NCI-H69 (cell line): ENCODE results near the gene DNASE1.
"Not testable (repeated sequence)": the region's sequence is repeated elsewhere in the genome, so short reads cannot be mapped to it uniquely, and the experiment has no call there.

Experiments
- DNase-seq: peaks from one replicate; lab custom pipeline; 2025; lab: John Stamatoyannopoulos, UW

Gene DNASE1

GRCh38 chr16:3654249-3654991, at the start of gene DNASE1:
DNASE1 (plus strand) TSS chr16:3654691; CDS start chr16:3655374, 683 bp downstream.
- DNase-seq = peak; percentile 71

DNA sequence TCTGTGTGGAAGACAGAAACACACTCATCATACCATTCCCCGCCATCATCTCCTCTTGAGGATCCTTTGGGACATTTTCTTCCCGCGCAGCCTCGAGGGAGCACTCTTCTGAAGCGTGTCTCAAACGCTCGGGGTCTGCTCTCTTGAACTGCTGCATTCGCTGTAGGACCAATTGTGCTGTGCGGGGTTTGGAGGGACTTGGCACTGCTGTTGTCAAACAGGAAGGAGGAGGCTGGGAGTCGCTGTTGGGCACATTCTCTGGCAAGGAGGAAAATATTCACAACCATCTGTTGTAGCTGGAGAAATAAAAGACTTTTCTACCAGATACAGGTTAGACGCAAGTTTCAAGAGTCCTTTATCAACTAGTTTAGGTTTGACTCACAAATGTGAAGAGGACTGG, 48.0 kb upstream of the DNASE1 start:
- no peak for DNase-seq

DNA sequence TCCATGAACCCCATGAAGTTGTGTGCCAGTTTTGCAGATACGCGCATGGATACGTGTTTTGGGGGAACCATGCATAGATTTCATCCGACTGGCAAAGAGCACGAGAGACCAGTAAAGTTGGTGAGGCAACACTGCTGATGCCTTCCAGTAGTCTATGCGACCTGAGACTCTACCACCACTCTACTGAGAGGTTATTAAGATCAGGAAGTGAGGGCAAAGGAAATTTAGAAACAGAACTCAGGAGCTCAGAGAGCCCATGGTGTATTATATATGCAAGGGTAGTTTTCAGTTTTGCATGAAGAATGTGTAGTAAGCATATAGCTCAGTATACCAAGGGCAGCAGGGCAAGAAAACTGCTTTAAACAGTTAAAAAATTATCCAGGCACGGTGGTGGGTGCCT, 47.3 kb upstream of the DNASE1 start:
- DNase-seq = no peak

- no peak for DNase-seq
Measured at GRCh38 chr16:3607634-3608033, 46.9 kb upstream of the DNASE1 start.

DNA sequence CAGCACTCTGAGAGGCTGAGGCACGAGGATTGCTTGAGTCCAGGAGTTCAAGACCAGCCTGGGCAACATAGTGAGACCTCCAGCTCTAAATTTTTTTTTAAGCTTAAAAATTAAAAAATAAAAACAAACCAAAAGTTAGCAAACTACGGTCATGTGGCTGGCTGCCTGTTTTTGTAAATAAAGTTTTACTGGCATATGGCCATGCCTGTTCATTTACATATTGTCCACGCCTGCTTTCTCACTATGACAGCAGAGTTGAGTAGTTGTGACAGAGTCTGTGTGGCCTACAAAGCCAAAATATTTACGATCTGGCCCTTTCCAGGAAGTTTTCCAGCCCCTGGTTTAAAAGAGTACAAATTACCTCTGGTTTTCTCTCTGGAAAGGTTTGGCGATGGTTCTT, 46.4 kb upstream of the DNASE1 start:
- DNase-seq = no peak

DNA sequence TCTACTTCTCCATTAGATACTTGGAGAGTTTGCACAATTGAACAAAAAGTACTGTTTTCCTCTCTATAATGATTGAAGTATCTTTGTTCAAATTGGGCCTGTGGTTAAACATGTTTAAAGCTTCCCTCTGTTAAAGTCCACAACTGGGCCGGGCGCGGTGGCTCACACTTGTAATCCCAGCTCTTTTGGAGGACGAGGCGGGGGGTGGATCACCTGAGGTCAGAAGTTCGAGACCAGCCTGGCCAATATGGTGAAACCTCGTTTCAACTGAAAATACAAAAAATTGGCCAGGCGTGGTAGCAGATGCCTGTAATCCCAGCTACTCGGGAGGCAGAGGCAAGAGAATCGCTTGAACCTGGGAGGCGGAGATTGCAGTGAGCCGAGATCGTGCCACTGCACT, 45.5 kb upstream of the DNASE1 start:
- not testable (repeated sequence) for DNase-seq

GRCh38 chr16:3609895-3610697, 44.4 kb upstream of the DNASE1 start:
- DNase-seq = peak; percentile 10

GRCh38 chr16:3610698-3611145, 43.8 kb upstream of the DNASE1 start:
- DNase-seq = no peak

- DNase-seq = peak; percentile 97
Measured at GRCh38 chr16:3611146-3611975, 43.1 kb upstream of the DNASE1 start, which contains the start of gene SLX4. SLX4 (minus strand) TSS chr16:3611606; CDS start chr16:3608964, 2,642 bp downstream.

DNA sequence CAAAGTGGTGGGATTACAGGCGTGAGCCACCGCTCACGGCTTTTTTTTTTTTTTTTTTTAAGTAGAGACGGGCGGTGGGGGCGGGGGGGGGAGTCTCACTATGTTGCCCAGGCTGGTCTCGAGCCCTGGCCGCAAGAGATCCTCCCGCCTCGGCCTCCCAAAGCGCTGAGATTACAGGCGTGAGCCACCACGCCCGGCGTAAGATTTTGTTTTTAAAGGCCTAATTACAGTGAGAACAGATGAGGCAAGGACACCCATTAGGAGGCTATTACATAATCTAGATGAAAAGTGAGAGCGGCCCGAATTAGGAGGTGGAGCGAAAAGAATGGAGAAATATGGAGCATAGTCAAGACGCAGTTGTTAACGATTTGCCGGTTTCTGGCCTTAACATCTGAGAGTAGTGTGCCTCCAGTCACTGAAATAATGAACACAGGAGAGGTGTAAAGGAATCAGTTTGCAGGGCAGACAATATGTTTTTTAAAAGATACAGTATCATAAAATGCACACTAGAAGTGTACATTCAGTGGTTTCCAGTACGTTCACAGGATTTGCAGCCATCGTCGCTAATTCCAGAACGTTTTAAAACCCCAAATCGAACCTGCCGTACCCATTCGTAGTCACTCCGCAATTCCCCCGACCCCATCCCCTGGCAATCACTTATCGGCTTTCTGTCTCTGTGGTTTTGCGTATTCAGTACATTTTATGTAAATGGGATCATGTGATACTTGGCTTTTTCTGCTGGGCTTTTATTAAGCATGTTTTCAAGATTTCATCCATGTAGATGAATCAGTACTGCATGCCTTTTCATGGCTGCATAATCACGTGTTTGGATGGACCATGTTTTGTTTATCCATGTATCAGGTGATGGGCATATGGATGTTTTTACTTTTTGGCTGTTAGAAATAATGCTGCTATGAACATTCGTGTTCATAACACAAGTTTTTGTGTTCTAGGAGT, 41.7 kb upstream of the DNASE1 start:
- no peak for DNase-seq

- no peak for DNase-seq
Measured at GRCh38 chr16:3618769-3619141, 35.7 kb upstream of the DNASE1 start.

- DNase-seq = no peak
Measured at GRCh38 chr16:3623642-3624041, 30.8 kb upstream of the DNASE1 start.

- no peak for DNase-seq
Measured at GRCh38 chr16:3625331-3625730, 29.2 kb upstream of the DNASE1 start.

DNA sequence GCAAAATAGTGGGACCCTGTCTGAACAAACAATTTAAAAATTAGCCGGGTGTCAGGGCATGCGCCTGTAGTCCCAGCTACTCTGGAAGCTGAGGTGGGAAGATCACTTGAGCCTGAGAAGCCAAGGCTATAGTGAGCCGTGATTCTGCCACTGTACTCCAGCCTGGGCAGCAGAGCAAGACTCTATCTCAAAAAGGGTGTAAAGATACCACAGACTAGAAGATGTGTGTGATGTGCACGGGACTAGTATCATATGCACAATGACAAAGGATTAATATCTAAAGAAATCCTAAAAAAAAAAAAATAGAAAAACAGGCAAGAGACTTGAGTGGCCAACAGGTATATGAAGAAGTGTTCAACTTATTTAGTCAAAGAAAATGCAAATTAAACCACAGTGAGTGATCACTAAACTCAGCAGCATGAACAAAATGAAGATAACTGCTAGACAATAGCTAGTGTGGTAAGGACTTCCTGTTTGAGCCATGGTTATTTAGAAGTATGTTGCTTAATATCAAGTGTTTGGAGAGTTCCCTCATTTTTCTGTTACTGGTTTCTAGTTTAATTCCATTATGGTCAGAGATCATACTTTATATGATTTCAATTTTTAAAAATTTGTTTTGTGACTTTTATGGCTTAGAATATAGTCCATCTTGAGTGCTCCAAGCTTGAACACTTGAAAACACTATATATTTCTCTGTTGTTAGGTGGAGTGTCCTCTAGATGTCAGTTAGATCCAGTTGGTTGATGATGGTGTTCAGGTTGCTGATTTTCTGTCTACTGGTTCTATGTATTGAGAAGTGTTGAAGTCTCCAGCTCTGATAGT, 28.4 kb upstream of the DNASE1 start:
- DNase-seq = no peak

- DNase-seq = no peak
Measured at GRCh38 chr16:3637371-3637923, 17.0 kb upstream of the DNASE1 start.

GRCh38 chr16:3638916-3639644, 15.4 kb upstream of the DNASE1 start:
- no peak for DNase-seq

DNA sequence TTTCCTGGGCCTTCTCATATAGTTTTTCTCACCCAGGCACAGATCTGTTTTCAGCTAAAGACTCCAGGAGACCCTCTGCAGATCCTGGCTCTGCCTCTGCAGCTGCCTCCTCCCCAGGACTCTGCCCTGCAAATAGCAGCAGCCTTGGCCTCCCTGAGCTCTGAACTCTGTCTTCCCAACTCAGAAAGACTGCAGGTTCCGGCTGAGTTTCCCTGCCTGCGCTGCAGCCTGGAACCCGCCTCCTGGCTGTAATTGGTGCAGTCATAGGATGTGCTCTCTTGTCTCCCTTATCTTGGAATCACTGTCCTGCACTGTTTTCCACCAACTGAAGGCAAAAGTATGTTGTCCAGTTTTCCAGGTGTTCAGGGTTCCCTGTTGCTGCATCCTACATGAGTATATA, 14.3 kb upstream of the DNASE1 start:
- no peak for DNase-seq

DNA sequence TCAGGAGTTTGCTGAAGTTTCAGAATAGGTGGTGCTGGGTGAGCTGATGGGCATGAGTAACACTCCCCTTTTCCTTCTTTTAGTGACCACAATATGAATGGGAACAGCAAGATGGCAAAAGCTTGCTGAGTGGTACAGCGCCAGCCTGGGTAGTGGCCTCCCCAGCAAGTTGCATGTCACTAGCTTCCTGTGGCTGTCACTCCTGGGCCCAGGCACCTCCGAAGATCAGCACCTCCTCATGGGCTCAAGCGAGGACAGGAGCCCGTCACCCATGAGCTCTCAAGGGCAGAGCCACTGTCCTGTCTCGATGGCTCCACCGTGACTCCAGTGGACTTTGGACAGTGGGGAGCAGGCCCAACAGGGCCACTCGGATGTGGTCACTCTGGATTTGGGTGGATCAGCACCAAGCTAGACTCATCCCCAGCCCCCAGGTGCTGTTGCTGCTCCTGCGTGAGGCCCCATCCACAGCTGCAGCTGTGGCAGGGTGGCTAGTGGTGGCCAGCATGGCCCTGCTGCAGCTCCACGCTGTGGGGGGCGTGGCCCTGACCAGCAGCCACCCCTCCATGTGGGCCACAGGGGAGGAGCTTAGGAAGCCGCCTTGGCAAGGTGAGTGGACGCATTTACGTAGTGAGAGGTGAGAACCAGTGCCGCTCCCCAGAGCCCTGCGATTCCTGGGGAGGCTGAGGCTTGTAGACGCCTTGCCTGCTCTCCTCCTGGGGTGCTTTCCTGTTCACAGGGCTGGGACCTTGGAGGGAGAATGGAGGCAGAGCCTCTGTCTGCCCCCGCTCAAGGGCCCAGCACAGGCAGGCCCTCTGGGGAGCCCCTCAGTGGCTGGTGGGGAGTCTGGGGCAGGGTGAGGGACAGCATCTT, 13.6 kb upstream of the DNASE1 start:
- DNase-seq = no peak
